ENCODE measurements around the gene NPBWR2. TPM values are rescaled to one million over a fixed set of nuclear protein-coding genes. Genes with fewer than 3 reads are reported as not detected.

Gene NPBWR2
- total and polyA plus RNA-seq, 2 donors (not counting 3 experiments of a cell fraction or from before 2014, with no cell fraction given): not detected

- FAIRE-seq (peak; percentile 68), DNase-seq (ENCODE audit: low read depth, low spot score) (peak; percentile 29)
- Histone ChIP-seq H3K9me3 (replicated peaks; ENCODE audit: control insufficient read depth, insufficient read depth, low read length) (no peaks in the 10 kb centered on the region), H3K4me1 (ENCODE audit: control insufficient read depth, extremely low read depth, insufficient read depth, low read length) (no peaks in the 10 kb centered on the region), H3K9me1 (replicated peaks; ENCODE audit: control insufficient read depth, extremely low read depth, insufficient read depth, low read length) (no peaks in the 10 kb centered on the region), H3K36me3 (ENCODE audit: control insufficient read depth in 2 of 2, extremely low read depth in 1 of 2, insufficient read depth in 2 of 2, low read length in 2 of 2) (peaks cover 0 to 16% of the 10 kb centered on the region in 2 experiments), H3K79me2 (ENCODE audit: control insufficient read depth, insufficient read depth, low read length) (no peaks in the 10 kb centered on the region), H2AFZ (ENCODE audit: low read depth, low read length) (no peak overlapping the region), H4K20me1 (replicated peaks; ENCODE audit: control insufficient read depth, extremely low read depth, insufficient read depth, low read length) (no peaks in the 10 kb centered on the region), H3K9ac (replicated peaks; ENCODE audit: extremely low read depth, insufficient read depth, low read length) (no peak overlapping the region), H3K27ac (ENCODE audit: insufficient read depth, low read depth, low read length) (no peak overlapping the region), H3K27me3 (ENCODE audit: control insufficient read depth in 2 of 2, insufficient read depth in 2 of 2, low read length in 2 of 2) (no peaks in the 10 kb centered on the region), H3K4me2 (ENCODE audit: insufficient read depth, low read length) (no peak overlapping the region), H3K4me3 (replicated peaks in 1 of 3; ENCODE audit: insufficient read depth in 1 of 3, low read depth in 1 of 3, low read length in 3 of 3) (no peak overlapping the region)
- BruUV-seq (replicated peaks): no TSS peak
- intact Hi-C loops (cut with micrococcal nuclease) (loop anchor here (1.0 to 10.0 kb wide), 2 partner anchors 30 to 55 kb away; no protein-coding TSS in a partner anchor), dilution Hi-C loops (cut with MboI; ENCODE audit: extremely low pct_ligation_motif_present, low sequenced_read_pairs) (no loop called here)
- CTCF ChIA-PET: interaction anchor here (0.9 to 2.3 kb wide), 6 partner anchors 9 to 532 kb away, joined by 3 to 21 read pairs (median 4); no protein-coding TSS in a partner anchor
- POLR2A ChIA-PET: no interaction called here
- TF ChIP-seq, protein P1, sequence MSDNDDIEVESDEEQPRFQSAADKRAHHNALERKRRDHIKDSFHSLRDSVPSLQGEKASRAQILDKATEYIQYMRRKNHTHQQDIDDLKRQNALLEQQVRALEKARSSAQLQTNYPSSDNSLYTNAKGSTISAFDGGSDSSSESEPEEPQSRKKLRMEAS (IDR thresholded peaks at IDR 0.05; ENCODE audit: insufficient read depth, insufficient read length): peak; percentile 48
- TF ChIP-seq MYC (IDR thresholded peaks at IDR 0.05; ENCODE audit: low read depth, low read length): no peak
- no peak for TF ChIP-seq POLR2AphosphoS5 (IDR thresholded peaks at IDR 0.05; ENCODE audit: insufficient read depth, low read depth, low read length)
- TF ChIP-seq JUN (IDR thresholded peaks at IDR 0.05; ENCODE audit: borderline replicate concordance, insufficient read depth, insufficient read length, low read depth): no peak
- TF ChIP-seq GATA2 (IDR thresholded peaks at IDR 0.05; ENCODE audit: insufficient read depth, insufficient read length, low read depth, low read length): no peak
- TF ChIP-seq CTCF (IDR thresholded peaks at IDR 0.05; ENCODE audit: extremely low read depth in 1 of 2, insufficient read depth in 1 of 2, low read depth in 1 of 2, low read length in 2 of 2): peak; percentile 79 to 95
These were observed 37.6 kb downstream of the NPBWR2 start for GRCh38 chr20:64069614-64070243.
